Nephron progenitor cell (in vitro differentiated cells): Measurements from ENCODE around the gene C1QTNF7.

Experiments
- DNase-seq: peaks from one replicate; pipeline ENCODE4 v3.0.0; 2021
- H3K27ac Mint-ChIP-seq: 2 replicates; pipeline ENCODE4 v1.8.0; 2021; ENCODE audit warnings: mild to moderate bottlenecking, moderate library complexity, mixed read lengths
- H3K27me3 Mint-ChIP-seq: 2 replicates; pipeline ENCODE4 v1.8.0; 2021; ENCODE audit warnings: mild to moderate bottlenecking, low read depth, mixed read lengths; ENCODE audit not compliant: poor library complexity
- H3K36me3 Mint-ChIP-seq: 2 replicates; pipeline ENCODE4 v1.8.0; 2021; ENCODE audit warnings: low read depth, mixed read lengths
- H3K4me1 Mint-ChIP-seq: 2 replicates; pipeline ENCODE4 v1.8.0; 2021; ENCODE audit warnings: mixed read lengths
- H3K4me3 Mint-ChIP-seq: 2 replicates; pipeline ENCODE4 v1.8.0; 2021; ENCODE audit warnings: mild to moderate bottlenecking, moderate library complexity, mixed read lengths
- H3K9me3 Mint-ChIP-seq: 2 replicates; pipeline ENCODE4 v1.8.0; 2021; ENCODE audit warnings: mild to moderate bottlenecking, moderate library complexity, mixed read lengths
- CTCF ChIP-seq: fragments of 200-600 bp; sonication (generic); IDR thresholded peaks from 2 replicates; pipeline ENCODE4 v1.5.0; 2021; ENCODE audit warnings: antibody characterized with exemption

The C1QTNF7 gene

DNA sequence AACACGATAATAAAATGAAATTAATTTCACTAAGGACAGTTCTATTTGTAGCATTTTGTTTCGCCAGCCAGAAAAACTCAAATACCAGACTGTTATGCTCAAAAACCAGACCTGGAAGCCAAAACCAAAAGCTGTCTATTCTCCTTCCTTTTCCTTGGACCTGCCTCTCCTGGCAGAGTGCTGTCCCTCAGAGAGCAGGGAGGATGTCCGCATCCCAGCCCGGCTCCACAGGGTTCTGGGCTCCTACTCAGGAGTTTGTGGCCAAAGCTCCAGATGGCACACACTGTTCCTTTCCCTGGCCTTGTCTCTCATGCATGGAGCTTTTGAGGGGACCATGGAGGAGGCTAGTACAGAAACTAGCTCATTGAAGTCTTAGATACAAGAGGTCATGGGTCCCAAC is 41.9 kb upstream of the C1QTNF7 start:
- Mint-ChIP-seq H3K27ac (no peak overlapping the region), H3K36me3 (peaks cover 13% of the 10 kb centered on the region), H3K9me3 (no peaks in the 10 kb centered on the region), H3K27me3 (no peaks in the 10 kb centered on the region), H3K4me1 (no peaks in the 10 kb centered on the region), H3K4me3 (no peak overlapping the region)
- DNase-seq = no peak
- TF ChIP-seq CTCF = no peak

DNA sequence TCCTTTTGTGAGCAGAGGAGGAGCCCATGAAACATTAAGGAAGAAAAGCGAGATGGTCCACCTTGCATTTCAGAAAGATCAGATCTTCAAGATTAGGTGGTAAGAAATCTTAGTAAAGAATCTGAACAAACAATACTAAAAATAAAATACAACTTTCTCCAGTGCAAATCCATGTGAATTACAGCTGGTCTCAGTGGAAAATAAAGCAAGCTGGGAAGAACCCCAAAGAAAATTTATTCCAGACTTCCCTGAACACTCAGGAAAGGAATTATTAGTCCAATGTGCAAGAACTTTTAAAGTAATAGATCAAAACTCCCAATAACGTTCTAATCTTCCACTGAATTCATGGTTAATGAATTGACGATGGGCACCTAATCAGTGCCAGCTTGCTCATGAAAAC is 37.3 kb upstream of the C1QTNF7 start:
- Mint-ChIP-seq H3K9me3 (no peaks in the 10 kb centered on the region), H3K36me3 (peaks cover 12% of the 10 kb centered on the region), H3K4me3 (no peak overlapping the region), H3K27me3 (peaks cover 10% of the 10 kb centered on the region), H3K27ac (no peak overlapping the region), H3K4me1 (peaks cover 10% of the 10 kb centered on the region)
- no peak for DNase-seq
- no peak for TF ChIP-seq CTCF

DNA sequence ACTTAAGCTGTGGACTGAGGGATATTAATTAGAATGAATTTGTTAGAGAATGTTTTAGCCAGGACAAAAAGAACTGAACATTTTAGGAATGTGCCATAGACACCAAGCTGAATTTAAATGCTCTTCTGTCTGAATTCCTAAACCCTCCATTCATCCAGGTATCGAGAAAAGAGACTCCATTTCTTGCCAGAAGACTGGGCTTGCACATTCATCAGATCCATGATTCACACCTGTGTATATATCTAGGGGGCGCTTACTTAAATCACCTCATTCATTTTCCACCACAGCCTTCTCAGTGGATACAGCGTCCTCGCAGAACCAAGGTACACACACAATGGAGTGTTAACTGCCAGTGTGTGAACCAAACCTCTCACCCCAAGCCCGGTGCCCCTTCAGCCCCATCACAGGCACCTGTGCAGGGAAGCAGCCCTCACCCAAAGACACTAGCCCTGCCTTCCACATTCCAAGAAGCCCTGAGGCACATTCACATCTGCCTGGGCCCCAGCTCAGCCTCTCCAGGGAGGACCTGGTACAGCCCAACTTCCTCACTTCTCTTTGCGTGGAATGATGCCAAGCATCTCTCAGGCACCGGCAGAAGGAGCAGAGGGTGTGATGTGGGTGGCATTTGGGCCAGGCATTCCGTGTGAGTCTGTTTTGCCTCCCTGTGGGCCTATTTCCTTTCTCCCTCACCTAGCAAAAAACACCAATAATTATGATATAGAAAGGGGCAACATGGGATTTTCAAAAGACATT is 35.6 kb upstream of the C1QTNF7 start:
- H3K27ac Mint-ChIP-seq = no peak overlapping the region
- no peaks in the 10 kb centered on the region for H3K9me3 Mint-ChIP-seq
- TF ChIP-seq CTCF = no peak
- H3K36me3 Mint-ChIP-seq = peaks cover 12% of the 10 kb centered on the region
- H3K4me1 Mint-ChIP-seq = peaks cover 20% of the 10 kb centered on the region
- DNase-seq = no peak
- peaks cover 13% of the 10 kb centered on the region for H3K27me3 Mint-ChIP-seq
- H3K4me3 Mint-ChIP-seq = no peak overlapping the region

DNA sequence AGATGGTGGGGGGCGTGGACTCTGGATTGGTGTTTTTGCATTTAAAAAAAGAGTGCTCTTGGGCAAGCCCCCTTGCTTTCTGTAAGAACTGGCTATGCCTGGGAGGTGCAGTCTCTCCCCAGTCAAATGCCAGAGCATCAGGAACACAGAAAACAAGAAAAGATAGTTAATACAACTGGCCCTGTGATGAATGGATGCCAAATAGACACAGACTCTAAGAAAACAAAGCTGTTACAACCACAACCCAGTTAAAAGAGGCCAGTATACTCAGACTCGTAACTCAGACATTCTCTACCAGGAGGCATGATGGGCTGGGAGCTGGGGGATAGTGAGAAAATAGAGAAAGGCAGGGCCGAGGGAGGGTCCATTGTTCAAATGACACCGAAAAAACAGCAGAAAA is 32.5 kb upstream of the C1QTNF7 start:
- H3K9me3 Mint-ChIP-seq = no peaks in the 10 kb centered on the region
- no peak for DNase-seq
- H3K36me3 Mint-ChIP-seq = peaks cover 16% of the 10 kb centered on the region
- no peak for TF ChIP-seq CTCF
- peak overlapping the region; percentile 68 for H3K27ac Mint-ChIP-seq
- H3K4me1 Mint-ChIP-seq = peaks cover 28% of the 10 kb centered on the region
- peaks cover 13% of the 10 kb centered on the region for H3K27me3 Mint-ChIP-seq
- no peak overlapping the region for H3K4me3 Mint-ChIP-seq

DNA sequence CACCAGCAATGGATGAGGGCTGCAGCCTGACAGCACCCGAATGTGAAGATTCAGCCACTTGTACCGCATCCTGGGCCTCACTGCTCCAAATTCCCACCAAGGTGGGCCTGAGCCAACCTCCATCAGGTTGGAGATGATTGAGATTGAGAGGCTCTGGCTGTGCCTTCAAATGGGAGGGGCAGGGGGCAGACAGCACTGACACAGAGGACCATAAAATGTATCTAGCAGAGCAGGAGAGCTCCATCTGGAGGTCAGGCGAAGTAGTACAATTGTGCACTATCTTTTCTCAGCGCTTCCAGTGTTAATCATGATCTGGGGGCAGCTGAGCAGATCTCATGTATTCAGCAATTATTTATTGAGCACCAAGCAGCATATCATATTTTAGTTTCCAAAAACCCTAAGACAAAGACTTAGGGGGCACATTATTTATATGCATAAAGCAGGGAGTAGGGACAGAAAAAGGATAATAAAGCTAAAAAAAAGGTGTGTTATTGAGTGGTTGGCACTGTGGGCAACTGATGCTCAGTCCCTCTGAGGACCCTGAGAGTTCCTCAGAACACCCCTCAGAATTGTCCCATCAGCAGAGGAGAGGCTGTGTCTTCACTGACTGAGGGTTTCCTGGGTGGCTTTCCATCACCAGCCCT is 31.6 kb upstream of the C1QTNF7 start:
- peak; percentile 50 for DNase-seq

More for the DNA sequence above, 31.6 kb upstream of the C1QTNF7 start:
- Mint-ChIP-seq H3K27ac (no peak overlapping the region), H3K36me3 (peaks cover 16% of the 10 kb centered on the region), H3K4me3 (no peak overlapping the region), H3K4me1 (peaks cover 38% of the 10 kb centered on the region), H3K27me3 (peaks cover 13% of the 10 kb centered on the region), H3K9me3 (no peaks in the 10 kb centered on the region)
- TF ChIP-seq CTCF = peak; percentile 64
